ENCODE measurements around the gene WSCD2. TPM values are rescaled to one million over a fixed set of nuclear protein-coding genes. Genes with fewer than 3 reads are reported as not detected.

Gene WSCD2
- total RNA-seq, 2 donors from 2014 or later = 0.15 to 0.74 TPM

- no peaks in the 10 kb centered on the region for H3K36me3 ChIP-seq
- no peaks in the 10 kb centered on the region for H3K9me3 ChIP-seq
- no peak overlapping the region for H3K27ac ChIP-seq
- DNase-seq = no peak
- H3K27me3 ChIP-seq = no peaks in the 10 kb centered on the region
- intact Hi-C loops (cut with DNase I) = no loop called here
- H3K4me3 ChIP-seq = no peak overlapping the region
- no peak overlapping the region for H3K9ac ChIP-seq (ENCODE audit: low read depth in 2 of 2, low read length in 2 of 2)
- H3K4me1 ChIP-seq = no peaks in the 10 kb centered on the region
- TF ChIP-seq, protein P1, sequence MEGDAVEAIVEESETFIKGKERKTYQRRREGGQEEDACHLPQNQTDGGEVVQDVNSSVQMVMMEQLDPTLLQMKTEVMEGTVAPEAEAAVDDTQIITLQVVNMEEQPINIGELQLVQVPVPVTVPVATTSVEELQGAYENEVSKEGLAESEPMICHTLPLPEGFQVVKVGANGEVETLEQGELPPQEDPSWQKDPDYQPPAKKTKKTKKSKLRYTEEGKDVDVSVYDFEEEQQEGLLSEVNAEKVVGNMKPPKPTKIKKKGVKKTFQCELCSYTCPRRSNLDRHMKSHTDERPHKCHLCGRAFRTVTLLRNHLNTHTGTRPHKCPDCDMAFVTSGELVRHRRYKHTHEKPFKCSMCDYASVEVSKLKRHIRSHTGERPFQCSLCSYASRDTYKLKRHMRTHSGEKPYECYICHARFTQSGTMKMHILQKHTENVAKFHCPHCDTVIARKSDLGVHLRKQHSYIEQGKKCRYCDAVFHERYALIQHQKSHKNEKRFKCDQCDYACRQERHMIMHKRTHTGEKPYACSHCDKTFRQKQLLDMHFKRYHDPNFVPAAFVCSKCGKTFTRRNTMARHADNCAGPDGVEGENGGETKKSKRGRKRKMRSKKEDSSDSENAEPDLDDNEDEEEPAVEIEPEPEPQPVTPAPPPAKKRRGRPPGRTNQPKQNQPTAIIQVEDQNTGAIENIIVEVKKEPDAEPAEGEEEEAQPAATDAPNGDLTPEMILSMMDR (IDR thresholded peaks at IDR 0.05) = no peak
Measured at GRCh38 chr12:108157870-108158459, 28.9 kb downstream of the WSCD2 start.

GRCh38 chr12:108162207-108162606 is 33.1 kb downstream of the WSCD2 start:
- Histone ChIP-seq H3K27me3 (no peaks in the 10 kb centered on the region), H3K36me3 (no peaks in the 10 kb centered on the region), H3K9me3 (no peaks in the 10 kb centered on the region), H3K4me1 (no peaks in the 10 kb centered on the region), H3K27ac (no peak overlapping the region), H3K9ac (ENCODE audit: low read depth in 2 of 2, low read length in 2 of 2) (no peak overlapping the region), H3K4me3 (no peak overlapping the region)
- no peak for DNase-seq
- TF ChIP-seq, protein P1 (IDR thresholded peaks at IDR 0.05) = no peak
- intact Hi-C loops (cut with DNase I) = no loop called here

- intact Hi-C loops (cut with DNase I) = no loop called here
- DNase-seq = no peak
- H3K9me3 ChIP-seq = no peaks in the 10 kb centered on the region
- TF ChIP-seq, protein P1 (IDR thresholded peaks at IDR 0.05) = no peak
- no peak overlapping the region for H3K4me3 ChIP-seq
- no peak overlapping the region for H3K9ac ChIP-seq (ENCODE audit: low read depth in 2 of 2, low read length in 2 of 2)
- no peaks in the 10 kb centered on the region for H3K27me3 ChIP-seq
- H3K27ac ChIP-seq = no peak overlapping the region
- no peaks in the 10 kb centered on the region for H3K4me1 ChIP-seq
- H3K36me3 ChIP-seq = no peaks in the 10 kb centered on the region
Measured at GRCh38 chr12:108166505-108166904, 37.4 kb downstream of the WSCD2 start.

DNA sequence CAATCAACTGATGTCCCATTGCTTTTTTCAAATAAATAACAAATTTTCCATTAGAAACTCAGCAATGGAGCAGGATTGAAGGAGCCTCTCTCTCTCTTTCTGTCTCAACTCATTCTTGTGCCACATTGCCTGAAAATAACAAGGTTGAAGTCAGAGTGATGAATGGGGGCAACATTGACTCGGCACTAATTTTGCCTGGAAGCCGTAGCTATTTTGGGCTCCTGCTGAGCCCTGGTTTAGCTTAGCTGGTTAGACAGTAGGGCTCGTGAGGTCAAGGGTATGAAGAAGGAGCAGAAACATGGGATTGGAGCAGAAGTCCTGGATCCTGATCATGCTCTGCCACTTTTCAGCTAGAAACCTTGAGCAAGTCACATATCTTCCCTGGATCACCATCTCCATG is 38.9 kb downstream of the WSCD2 start:
- no peak overlapping the region for H3K4me3 ChIP-seq
- no peak overlapping the region for H3K9ac ChIP-seq (ENCODE audit: low read depth in 2 of 2, low read length in 2 of 2)
- DNase-seq = no peak
- no peaks in the 10 kb centered on the region for H3K27me3 ChIP-seq
- H3K36me3 ChIP-seq = no peaks in the 10 kb centered on the region
- no peaks in the 10 kb centered on the region for H3K4me1 ChIP-seq
- no peaks in the 10 kb centered on the region for H3K9me3 ChIP-seq
- no peak overlapping the region for H3K27ac ChIP-seq
- TF ChIP-seq, protein P1 (IDR thresholded peaks at IDR 0.05) = no peak
- intact Hi-C loops (cut with DNase I) = no loop called here

DNA sequence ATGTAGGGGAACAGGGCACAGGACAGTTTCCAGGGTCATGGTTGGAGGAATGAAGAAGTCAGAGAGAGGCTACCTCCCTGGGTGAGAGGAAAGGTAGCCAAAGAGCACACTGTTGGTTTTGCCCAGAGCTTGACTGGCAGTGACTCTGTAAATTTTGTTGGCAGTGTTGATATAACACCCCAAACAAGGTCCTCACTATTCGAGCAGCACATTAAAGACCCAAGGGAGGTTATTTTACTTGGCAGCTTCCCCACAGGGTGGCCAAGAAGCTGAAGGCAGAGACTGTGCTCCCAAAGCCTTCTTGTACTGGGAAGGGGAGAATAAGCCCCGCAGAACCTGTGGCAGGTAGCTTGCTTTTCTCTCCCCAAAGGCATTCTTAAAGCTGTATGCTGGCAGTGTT is 40.6 kb downstream of the WSCD2 start:
- TF ChIP-seq, protein P1 (IDR thresholded peaks at IDR 0.05) = no peak
- H3K27ac ChIP-seq = no peak overlapping the region
- H3K27me3 ChIP-seq = no peaks in the 10 kb centered on the region
- no peaks in the 10 kb centered on the region for H3K4me1 ChIP-seq
- no peaks in the 10 kb centered on the region for H3K36me3 ChIP-seq
- intact Hi-C loops (cut with DNase I) = no loop called here
- DNase-seq = no peak
- no peak overlapping the region for H3K9ac ChIP-seq (ENCODE audit: low read depth in 2 of 2, low read length in 2 of 2)
- H3K9me3 ChIP-seq = no peaks in the 10 kb centered on the region
- no peak overlapping the region for H3K4me3 ChIP-seq

Measured in colonic mucosa (tissue), 4 donors.